ENCODE data around the gene MMP13. TPM values are rescaled to one million over a fixed set of nuclear protein-coding genes. Genes with fewer than 3 reads are reported as not detected.

The MMP13 gene
- total RNA-seq, 8 experiments from 2014 or later, result 0.20 to 1.2 (median 0.66) TPM; not detected in 5

GRCh38 chr11:102971766-102972165, 16.2 kb upstream of the MMP13 start:
- H3K4me1 ChIP-seq (replicated peaks in 1 of 2), result no peaks in the 10 kb centered on the region
- H3K27ac ChIP-seq, result no peak overlapping the region
- peak in 2 of 8 experiments; percentile 28 to 29 for ATAC-seq (replicated peaks in 6 of 8)
- in situ Hi-C loops (cut with MboI; ENCODE audit: low pct_unique_long_range_greater_than_20kb in 2 of 9, low sequenced_read_pairs in 9 of 9, unreplicated experiment in 9 of 9), result no loop called here
- H3K4me3 ChIP-seq, result no peak overlapping the region

- 69 to 100% (median 100%) methylated on average over 1 of the region's 1 CpG; no CpG with 5 or more reads in 1 of the 10 experiments for WGBS, 10 experiments
- in situ Hi-C loops (cut with MboI; ENCODE audit: low pct_unique_long_range_greater_than_20kb in 2 of 9, low sequenced_read_pairs in 9 of 9, unreplicated experiment in 9 of 9), result no loop called here
These were observed 12.0 kb upstream of the MMP13 start for GRCh38 chr11:102967497-102967896.

GRCh38 chr11:102966011-102966410, 10.5 kb upstream of the MMP13 start:
- Histone ChIP-seq H3K4me3 (no peak overlapping the region), H3K4me1 (replicated peaks in 1 of 2) (no peaks in the 10 kb centered on the region), H3K27ac (no peak overlapping the region)
- ATAC-seq (replicated peaks in 6 of 8), result no peak
- in situ Hi-C loops (cut with MboI; ENCODE audit: low pct_unique_long_range_greater_than_20kb in 2 of 9, low sequenced_read_pairs in 9 of 9, unreplicated experiment in 9 of 9), result no loop called here

More at GRCh38 chr11:102967497-102967896, 12.0 kb upstream of the MMP13 start:
- Histone ChIP-seq H3K4me1 (replicated peaks in 1 of 2) (no peaks in the 10 kb centered on the region), H3K4me3 (no peak overlapping the region), H3K27ac (no peak overlapping the region)
- ATAC-seq (replicated peaks in 6 of 8), result peak in 1 of 8 experiments; percentile 20

DNA sequence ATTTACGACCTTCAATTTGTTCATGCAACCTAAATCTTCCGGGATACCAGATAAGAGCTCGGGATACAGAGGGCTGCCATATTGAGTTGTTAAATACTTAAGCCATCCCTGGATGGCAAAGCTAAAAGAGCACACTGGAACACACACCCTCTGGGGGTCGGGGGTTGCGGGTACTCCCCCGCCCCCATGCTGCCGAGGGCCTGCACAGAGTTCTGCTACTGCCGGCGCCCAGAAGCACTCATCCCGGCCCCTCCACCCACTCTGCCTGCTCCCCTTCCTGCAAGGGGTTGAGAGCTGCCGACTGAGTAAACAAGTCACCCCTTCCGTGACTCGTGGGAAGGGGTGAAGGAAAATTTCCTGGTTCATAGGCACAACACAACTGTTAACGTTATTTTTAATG, 9.3 kb upstream of the MMP13 start:
- in situ Hi-C loops (cut with MboI; ENCODE audit: low pct_unique_long_range_greater_than_20kb in 2 of 9, low sequenced_read_pairs in 9 of 9, unreplicated experiment in 9 of 9), result no loop called here
- no peak for ATAC-seq (replicated peaks in 6 of 8)
- Histone ChIP-seq H3K4me3 (no peak overlapping the region), H3K4me1 (replicated peaks in 1 of 2) (no peaks in the 10 kb centered on the region), H3K27ac (no peak overlapping the region)
- 68 to 100% (median 85%) methylated on average over 1 to 4 of the region's 14 CpGs; no CpG with 5 or more reads in 2 of the 10 experiments for WGBS, 10 experiments

DNA sequence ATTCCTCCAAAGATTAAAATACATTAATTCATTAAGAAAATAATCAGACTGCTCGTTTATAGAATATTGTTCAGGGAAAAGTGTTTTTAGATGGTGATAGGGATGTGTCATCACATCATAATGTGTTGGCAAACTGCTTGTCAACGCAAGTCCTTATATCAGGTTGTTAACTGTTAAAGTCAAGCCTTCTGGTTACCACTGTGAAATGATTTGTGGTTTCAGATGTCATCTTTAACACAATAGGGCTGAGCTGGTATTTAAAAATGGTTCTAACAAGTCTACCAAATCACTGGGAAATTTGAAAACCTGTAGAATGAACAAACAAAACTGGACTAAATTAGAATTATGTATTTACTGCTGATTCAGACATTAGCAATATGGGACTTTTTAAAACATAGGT, 2.4 kb upstream of the MMP13 start:
- WGBS, 10 experiments, result 56 to 85% (median 81%) methylated on average over 1 to 2 of the region's 2 CpGs; no CpG with 5 or more reads in 2 of the 10 experiments
- no peak overlapping the region for H3K27ac ChIP-seq
- no peak for ATAC-seq (replicated peaks in 6 of 8)
- in situ Hi-C loops (cut with MboI; ENCODE audit: low pct_unique_long_range_greater_than_20kb in 2 of 9, low sequenced_read_pairs in 9 of 9, unreplicated experiment in 9 of 9), result no loop called here
- no peaks in the 10 kb centered on the region for H3K4me1 ChIP-seq (replicated peaks in 1 of 2)
- H3K4me3 ChIP-seq, result no peak overlapping the region

GRCh38 chr11:102950622-102951081, 4.9 kb downstream of the MMP13 start:
- Histone ChIP-seq H3K27ac (no peak overlapping the region), H3K4me3 (no peak overlapping the region), H3K4me1 (replicated peaks in 1 of 2) (no peaks in the 10 kb centered on the region)
- WGBS, 10 experiments, result 0 to 100% (median 90%) methylated on average over 1 to 2 of the region's 2 CpGs; no CpG with 5 or more reads in 5 of the 10 experiments
- in situ Hi-C loops (cut with MboI; ENCODE audit: low pct_unique_long_range_greater_than_20kb in 2 of 9, low sequenced_read_pairs in 9 of 9, unreplicated experiment in 9 of 9), result no loop called here
- ATAC-seq (replicated peaks in 6 of 8), result peak in 1 of 8 experiments; percentile 31

DNA sequence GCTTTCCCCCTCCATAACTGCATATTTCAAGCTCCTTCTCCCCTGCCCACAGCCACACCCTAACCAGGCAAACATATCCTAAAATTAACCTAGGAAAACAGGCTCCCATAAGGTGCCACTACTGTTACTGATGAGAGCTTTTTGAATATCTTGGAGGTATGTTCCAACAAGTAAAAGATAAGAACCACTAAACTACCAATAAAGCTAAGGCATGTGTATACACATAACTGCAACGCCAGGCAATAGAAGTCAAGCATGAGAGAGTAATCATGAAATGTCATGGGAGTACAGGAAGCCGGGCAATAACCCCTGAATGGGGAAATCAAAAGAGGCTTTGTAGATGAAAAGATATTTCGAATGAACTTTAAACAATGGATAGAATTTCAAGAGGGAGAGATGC, 9.3 kb downstream of the MMP13 start:
- H3K27ac ChIP-seq, result no peak overlapping the region
- 69 to 94% (median 83%) methylated on average over 2 to 3 of the region's 3 CpGs; no CpG with 5 or more reads in 1 of the 10 experiments for WGBS, 10 experiments
- H3K4me1 ChIP-seq (replicated peaks in 1 of 2), result no peaks in the 10 kb centered on the region
- ATAC-seq (replicated peaks in 6 of 8), result no peak
- no peak overlapping the region for H3K4me3 ChIP-seq
- in situ Hi-C loops (cut with MboI; ENCODE audit: low pct_unique_long_range_greater_than_20kb in 2 of 9, low sequenced_read_pairs in 9 of 9, unreplicated experiment in 9 of 9), result loop anchor here in 1 of 9 experiments (10.0 kb wide), 1 partner anchor 121 kb away; no protein-coding TSS in a partner anchor

GRCh38 chr11:102940714-102941588, 14.6 kb downstream of the MMP13 start:
- ATAC-seq (replicated peaks in 6 of 8), result peak in 3 of 8 experiments; percentile 84 to 96 (median 89)
- in situ Hi-C loops (cut with MboI; ENCODE audit: low pct_unique_long_range_greater_than_20kb in 2 of 9, low sequenced_read_pairs in 9 of 9, unreplicated experiment in 9 of 9), result loop anchor here in 1 of 9 experiments (10.0 kb wide), 1 partner anchor 116 kb away; no protein-coding TSS in a partner anchor
- WGBS, 10 experiments, result 0 to 83% (median 25%) methylated on average over 1 to 9 of the region's 10 CpGs; no CpG with 5 or more reads in 1 of the 10 experiments
- H3K4me3 ChIP-seq, result no peak overlapping the region
- H3K4me1 ChIP-seq (replicated peaks in 1 of 2), result no peaks in the 10 kb centered on the region
- H3K27ac ChIP-seq, result no peak overlapping the region

GRCh38 chr11:102936864-102937509, 18.5 kb downstream of the MMP13 start:
- in situ Hi-C loops (cut with MboI; ENCODE audit: low pct_unique_long_range_greater_than_20kb in 2 of 9, low sequenced_read_pairs in 9 of 9, unreplicated experiment in 9 of 9), result no loop called here
- WGBS, 10 experiments, result 60 to 100% (median 88%) methylated on average over 2 to 6 of the region's 6 CpGs; no CpG with 5 or more reads in 1 of the 10 experiments
- no peak overlapping the region for H3K27ac ChIP-seq
- H3K4me3 ChIP-seq, result no peak overlapping the region
- H3K4me1 ChIP-seq (replicated peaks in 1 of 2), result no peaks in the 10 kb centered on the region
- ATAC-seq (replicated peaks in 6 of 8), result no peak

- no peak for ATAC-seq (replicated peaks in 6 of 8)
- in situ Hi-C loops (cut with MboI; ENCODE audit: low pct_unique_long_range_greater_than_20kb in 2 of 9, low sequenced_read_pairs in 9 of 9, unreplicated experiment in 9 of 9), result no loop called here
- Histone ChIP-seq H3K27ac (no peak overlapping the region), H3K4me1 (replicated peaks in 1 of 2) (no peaks in the 10 kb centered on the region), H3K4me3 (no peak overlapping the region)
- 92 to 100% (median 100%) methylated on average over 1 to 2 of the region's 3 CpGs; no CpG with 5 or more reads in 7 of the 10 experiments for WGBS, 10 experiments
These were observed 20.0 kb downstream of the MMP13 start for GRCh38 chr11:102935514-102935913.

GRCh38 chr11:102934735-102935134, 20.8 kb downstream of the MMP13 start:
- Histone ChIP-seq H3K4me1 (replicated peaks in 1 of 2) (peaks cover 0 to under 1% of the 10 kb centered on the region in 2 donors), H3K27ac (no peak overlapping the region), H3K4me3 (no peak overlapping the region)
- 67 to 95% (median 90%) methylated on average over 1 to 4 of the region's 4 CpGs; no CpG with 5 or more reads in 1 of the 10 experiments for WGBS, 10 experiments
- no peak for ATAC-seq (replicated peaks in 6 of 8)
- in situ Hi-C loops (cut with MboI; ENCODE audit: low pct_unique_long_range_greater_than_20kb in 2 of 9, low sequenced_read_pairs in 9 of 9, unreplicated experiment in 9 of 9), result no loop called here

DNA sequence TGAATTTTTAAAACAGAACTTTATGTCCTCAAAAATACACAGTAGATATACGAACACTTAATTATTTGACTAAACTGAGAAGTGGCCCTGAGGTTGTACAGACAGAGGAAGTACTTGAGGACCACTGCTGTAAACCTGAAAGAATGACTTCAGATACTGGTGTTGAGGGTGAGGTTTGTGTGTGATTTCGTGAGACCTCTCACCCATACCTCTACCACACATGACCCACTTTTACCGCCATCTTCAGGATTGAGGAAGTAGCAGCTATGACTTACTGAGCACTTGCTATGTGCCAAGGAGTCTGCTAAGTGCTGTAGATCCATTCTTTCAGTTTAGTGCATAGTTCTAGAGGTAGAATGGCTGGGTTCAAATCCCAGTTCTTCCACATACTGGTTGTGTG, 21.9 kb downstream of the MMP13 start:
- no peak for ATAC-seq (replicated peaks in 6 of 8)
- H3K27ac ChIP-seq, result no peak overlapping the region
- WGBS, 10 experiments, result 80 to 100% (median 92%) methylated on average over 1 to 3 of the region's 3 CpGs; no CpG with 5 or more reads in 2 of the 10 experiments

DNA sequence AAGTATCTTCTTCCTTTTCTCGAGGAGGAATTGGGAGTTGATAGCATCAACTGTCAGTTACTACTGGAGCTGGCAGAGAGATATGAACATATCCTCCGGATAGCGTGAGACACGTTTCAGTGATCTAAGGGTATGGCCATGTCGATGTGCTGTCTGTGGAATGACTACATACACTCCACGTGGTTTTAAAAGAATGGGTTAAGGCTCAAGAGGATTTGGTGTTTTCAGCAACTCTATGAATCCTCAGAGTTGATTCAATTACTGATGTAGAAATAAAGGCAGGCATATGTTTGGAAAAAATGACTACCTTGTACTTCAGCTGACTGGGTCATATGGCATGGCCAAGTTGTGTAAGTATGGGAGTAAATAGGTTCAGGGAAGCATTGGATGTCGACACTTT, 22.9 kb downstream of the MMP13 start:
- no peak for ATAC-seq (replicated peaks in 6 of 8)
- in situ Hi-C loops (cut with MboI; ENCODE audit: low pct_unique_long_range_greater_than_20kb in 2 of 9, low sequenced_read_pairs in 9 of 9, unreplicated experiment in 9 of 9), result no loop called here
- Histone ChIP-seq H3K4me3 (no peak overlapping the region), H3K27ac (no peak overlapping the region), H3K4me1 (replicated peaks in 1 of 2) (peaks cover 0 to 5% of the 10 kb centered on the region in 2 donors)
- 20 to 100% (median 71%) methylated on average over 1 to 7 of the region's 7 CpGs; no CpG with 5 or more reads in 3 of the 10 experiments for WGBS, 10 experiments

More for the DNA sequence above, 21.9 kb downstream of the MMP13 start:
- Histone ChIP-seq H3K4me3 (no peak overlapping the region), H3K4me1 (replicated peaks in 1 of 2) (peaks cover 0 to 5% of the 10 kb centered on the region in 2 donors)
- in situ Hi-C loops (cut with MboI; ENCODE audit: low pct_unique_long_range_greater_than_20kb in 2 of 9, low sequenced_read_pairs in 9 of 9, unreplicated experiment in 9 of 9), result no loop called here
